Measurements from ENCODE around the gene CDX2.

- TF ChIP-seq, protein P1, sequence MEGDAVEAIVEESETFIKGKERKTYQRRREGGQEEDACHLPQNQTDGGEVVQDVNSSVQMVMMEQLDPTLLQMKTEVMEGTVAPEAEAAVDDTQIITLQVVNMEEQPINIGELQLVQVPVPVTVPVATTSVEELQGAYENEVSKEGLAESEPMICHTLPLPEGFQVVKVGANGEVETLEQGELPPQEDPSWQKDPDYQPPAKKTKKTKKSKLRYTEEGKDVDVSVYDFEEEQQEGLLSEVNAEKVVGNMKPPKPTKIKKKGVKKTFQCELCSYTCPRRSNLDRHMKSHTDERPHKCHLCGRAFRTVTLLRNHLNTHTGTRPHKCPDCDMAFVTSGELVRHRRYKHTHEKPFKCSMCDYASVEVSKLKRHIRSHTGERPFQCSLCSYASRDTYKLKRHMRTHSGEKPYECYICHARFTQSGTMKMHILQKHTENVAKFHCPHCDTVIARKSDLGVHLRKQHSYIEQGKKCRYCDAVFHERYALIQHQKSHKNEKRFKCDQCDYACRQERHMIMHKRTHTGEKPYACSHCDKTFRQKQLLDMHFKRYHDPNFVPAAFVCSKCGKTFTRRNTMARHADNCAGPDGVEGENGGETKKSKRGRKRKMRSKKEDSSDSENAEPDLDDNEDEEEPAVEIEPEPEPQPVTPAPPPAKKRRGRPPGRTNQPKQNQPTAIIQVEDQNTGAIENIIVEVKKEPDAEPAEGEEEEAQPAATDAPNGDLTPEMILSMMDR (conservative IDR thresholded peaks at IDR 0.05; ENCODE audit: low read depth in 2 of 2) = no peak
- no peak for TF ChIP-seq POLR2AphosphoS5 (IDR thresholded peaks at IDR 0.05; ENCODE audit: low read depth)
- TF ChIP-seq EZH2 (IDR thresholded peaks at IDR 0.05; ENCODE audit: low read depth, unreplicated experiment) = peak; percentile 96
- TF ChIP-seq, protein P2, sequence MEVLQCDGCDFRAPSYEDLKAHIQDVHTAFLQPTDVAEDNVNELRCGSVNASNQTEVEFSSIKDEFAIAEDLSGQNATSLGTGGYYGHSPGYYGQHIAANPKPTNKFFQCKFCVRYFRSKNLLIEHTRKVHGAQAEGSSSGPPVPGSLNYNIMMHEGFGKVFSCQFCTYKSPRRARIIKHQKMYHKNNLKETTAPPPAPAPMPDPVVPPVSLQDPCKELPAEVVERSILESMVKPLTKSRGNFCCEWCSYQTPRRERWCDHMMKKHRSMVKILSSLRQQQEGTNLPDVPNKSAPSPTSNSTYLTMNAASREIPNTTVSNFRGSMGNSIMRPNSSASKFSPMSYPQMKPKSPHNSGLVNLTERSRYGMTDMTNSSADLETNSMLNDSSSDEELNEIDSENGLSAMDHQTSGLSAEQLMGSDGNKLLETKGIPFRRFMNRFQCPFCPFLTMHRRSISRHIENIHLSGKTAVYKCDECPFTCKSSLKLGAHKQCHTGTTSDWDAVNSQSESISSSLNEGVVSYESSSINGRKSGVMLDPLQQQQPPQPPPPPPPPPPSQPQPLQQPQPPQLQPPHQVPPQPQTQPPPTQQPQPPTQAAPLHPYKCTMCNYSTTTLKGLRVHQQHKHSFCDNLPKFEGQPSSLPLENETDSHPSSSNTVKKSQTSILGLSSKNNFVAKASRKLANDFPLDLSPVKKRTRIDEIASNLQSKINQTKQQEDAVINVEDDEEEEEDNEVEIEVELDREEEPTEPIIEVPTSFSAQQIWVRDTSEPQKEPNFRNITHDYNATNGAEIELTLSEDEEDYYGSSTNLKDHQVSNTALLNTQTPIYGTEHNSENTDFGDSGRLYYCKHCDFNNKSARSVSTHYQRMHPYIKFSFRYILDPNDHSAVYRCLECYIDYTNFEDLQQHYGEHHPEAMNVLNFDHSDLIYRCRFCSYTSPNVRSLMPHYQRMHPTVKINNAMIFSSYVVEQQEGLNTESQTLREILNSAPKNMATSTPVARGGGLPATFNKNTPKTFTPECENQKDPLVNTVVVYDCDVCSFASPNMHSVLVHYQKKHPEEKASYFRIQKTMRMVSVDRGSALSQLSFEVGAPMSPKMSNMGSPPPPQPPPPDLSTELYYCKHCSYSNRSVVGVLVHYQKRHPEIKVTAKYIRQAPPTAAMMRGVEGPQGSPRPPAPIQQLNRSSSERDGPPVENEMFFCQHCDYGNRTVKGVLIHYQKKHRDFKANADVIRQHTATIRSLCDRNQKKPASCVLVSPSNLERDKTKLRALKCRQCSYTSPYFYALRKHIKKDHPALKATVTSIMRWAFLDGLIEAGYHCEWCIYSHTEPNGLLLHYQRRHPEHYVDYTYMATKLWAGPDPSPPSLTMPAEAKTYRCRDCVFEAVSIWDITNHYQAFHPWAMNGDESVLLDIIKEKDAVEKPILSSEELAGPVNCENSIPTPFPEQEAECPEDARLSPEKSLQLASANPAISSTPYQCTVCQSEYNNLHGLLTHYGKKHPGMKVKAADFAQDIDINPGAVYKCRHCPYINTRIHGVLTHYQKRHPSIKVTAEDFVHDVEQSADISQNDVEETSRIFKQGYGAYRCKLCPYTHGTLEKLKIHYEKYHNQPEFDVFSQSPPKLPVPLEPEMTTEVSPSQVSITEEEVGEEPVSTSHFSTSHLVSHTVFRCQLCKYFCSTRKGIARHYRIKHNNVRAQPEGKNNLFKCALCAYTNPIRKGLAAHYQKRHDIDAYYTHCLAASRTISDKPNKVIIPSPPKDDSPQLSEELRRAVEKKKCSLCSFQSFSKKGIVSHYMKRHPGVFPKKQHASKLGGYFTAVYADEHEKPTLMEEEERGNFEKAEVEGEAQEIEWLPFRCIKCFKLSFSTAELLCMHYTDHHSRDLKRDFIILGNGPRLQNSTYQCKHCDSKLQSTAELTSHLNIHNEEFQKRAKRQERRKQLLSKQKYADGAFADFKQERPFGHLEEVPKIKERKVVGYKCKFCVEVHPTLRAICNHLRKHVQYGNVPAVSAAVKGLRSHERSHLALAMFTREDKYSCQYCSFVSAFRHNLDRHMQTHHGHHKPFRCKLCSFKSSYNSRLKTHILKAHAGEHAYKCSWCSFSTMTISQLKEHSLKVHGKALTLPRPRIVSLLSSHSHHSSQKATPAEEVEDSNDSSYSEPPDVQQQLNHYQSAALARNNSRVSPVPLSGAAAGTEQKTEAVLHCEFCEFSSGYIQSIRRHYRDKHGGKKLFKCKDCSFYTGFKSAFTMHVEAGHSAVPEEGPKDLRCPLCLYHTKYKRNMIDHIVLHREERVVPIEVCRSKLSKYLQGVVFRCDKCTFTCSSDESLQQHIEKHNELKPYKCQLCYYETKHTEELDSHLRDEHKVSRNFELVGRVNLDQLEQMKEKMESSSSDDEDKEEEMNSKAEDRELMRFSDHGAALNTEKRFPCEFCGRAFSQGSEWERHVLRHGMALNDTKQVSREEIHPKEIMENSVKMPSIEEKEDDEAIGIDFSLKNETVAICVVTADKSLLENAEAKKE (CRISPR knock-in tag; IDR thresholded peaks at IDR 0.05) = no peak
- no peak for TF ChIP-seq STAT1 (IDR thresholded peaks at IDR 0.05; ENCODE audit: unreplicated experiment)
- TF ChIP-seq EZH2phosphoT487 (IDR thresholded peaks at IDR 0.05; ENCODE audit: unreplicated experiment) = peak; percentile 96
- TF ChIP-seq JUNB (IDR thresholded peaks at IDR 0.05; ENCODE audit: unreplicated experiment) = no peak
- TF ChIP-seq ETS1 (IDR thresholded peaks at IDR 0.05) = no peak
- TF ChIP-seq NANOG (IDR thresholded peaks at IDR 0.05; ENCODE audit: borderline replicate concordance) = no peak
- TF ChIP-seq, protein P3, sequence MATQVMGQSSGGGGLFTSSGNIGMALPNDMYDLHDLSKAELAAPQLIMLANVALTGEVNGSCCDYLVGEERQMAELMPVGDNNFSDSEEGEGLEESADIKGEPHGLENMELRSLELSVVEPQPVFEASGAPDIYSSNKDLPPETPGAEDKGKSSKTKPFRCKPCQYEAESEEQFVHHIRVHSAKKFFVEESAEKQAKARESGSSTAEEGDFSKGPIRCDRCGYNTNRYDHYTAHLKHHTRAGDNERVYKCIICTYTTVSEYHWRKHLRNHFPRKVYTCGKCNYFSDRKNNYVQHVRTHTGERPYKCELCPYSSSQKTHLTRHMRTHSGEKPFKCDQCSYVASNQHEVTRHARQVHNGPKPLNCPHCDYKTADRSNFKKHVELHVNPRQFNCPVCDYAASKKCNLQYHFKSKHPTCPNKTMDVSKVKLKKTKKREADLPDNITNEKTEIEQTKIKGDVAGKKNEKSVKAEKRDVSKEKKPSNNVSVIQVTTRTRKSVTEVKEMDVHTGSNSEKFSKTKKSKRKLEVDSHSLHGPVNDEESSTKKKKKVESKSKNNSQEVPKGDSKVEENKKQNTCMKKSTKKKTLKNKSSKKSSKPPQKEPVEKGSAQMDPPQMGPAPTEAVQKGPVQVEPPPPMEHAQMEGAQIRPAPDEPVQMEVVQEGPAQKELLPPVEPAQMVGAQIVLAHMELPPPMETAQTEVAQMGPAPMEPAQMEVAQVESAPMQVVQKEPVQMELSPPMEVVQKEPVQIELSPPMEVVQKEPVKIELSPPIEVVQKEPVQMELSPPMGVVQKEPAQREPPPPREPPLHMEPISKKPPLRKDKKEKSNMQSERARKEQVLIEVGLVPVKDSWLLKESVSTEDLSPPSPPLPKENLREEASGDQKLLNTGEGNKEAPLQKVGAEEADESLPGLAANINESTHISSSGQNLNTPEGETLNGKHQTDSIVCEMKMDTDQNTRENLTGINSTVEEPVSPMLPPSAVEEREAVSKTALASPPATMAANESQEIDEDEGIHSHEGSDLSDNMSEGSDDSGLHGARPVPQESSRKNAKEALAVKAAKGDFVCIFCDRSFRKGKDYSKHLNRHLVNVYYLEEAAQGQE (IDR thresholded peaks at IDR 0.05; ENCODE audit: unreplicated experiment) = no peak
Measured at GRCh38 chr13:27924529-27925141, 44.5 kb downstream of the CDX2 start.
